GM12891 (cell line): ENCODE results near the gene ARPC2.

Experiments used
- POLR2A ChIP-seq: IDR thresholded peaks from 2 replicates; pipeline ENCODE4 v1.6.1; 2011; ENCODE audit warnings: low read depth, low read length, control low read depth
- POLR2AphosphoS5 ChIP-seq: IDR thresholded peaks from 2 replicates; pipeline ENCODE4 v1.6.1; 2011; ENCODE audit warnings: low read depth, low read length, control low read depth

GRCh38 chr2:218280260-218280870 is 63.4 kb downstream of the ARPC2 start:
- TF ChIP-seq POLR2AphosphoS5: no peak
- TF ChIP-seq POLR2A: no peak
